Tibial nerve (tissue), 3 donors: ENCODE measurements around the gene TTN.

Source experiments
- CTCF ChIP-seq, 5 experiments: fragments of 200-600 bp in 3 of 5; fragments of 450-650 bp in 2 of 5; sonication (generic) in 3 of 5; IDR thresholded peaks; one replicate each; pipeline ENCODE4 v1.5.1; 2016 to 2019; ENCODE audit warnings: antibody characterized with exemption in 5 of 5, mild to moderate bottlenecking in 3 of 5, moderate library complexity in 2 of 5
- POLR2A ChIP-seq, 2 donors: fragments of 450-650 bp; IDR thresholded peaks; one replicate each; pipeline ENCODE4 v1.6.1; 2017; ENCODE audit warnings: antibody characterized with exemption in 2 of 2, mild to moderate bottlenecking in 2 of 2, moderate library complexity in 2 of 2

- TF ChIP-seq CTCF (IDR thresholded peaks at IDR 0.05) = no peak
- TF ChIP-seq POLR2A (IDR thresholded peaks at IDR 0.05) = no peak
Measured at GRCh38 chr2:178770518-178770917, 36.7 kb downstream of the TTN start.
